GM11168 (cell line): ENCODE data around the gene CELF1.

Experiments used
- in situ Hi-C: fragments of 300-500 bp; cut with MboI; formaldehyde crosslinking; loops from one replicate; pipeline ENCODE4 v1.12.0; 2022; ENCODE audit warnings: low sequenced_read_pairs; ENCODE audit not compliant: unreplicated experiment

CELF1 gene

DNA sequence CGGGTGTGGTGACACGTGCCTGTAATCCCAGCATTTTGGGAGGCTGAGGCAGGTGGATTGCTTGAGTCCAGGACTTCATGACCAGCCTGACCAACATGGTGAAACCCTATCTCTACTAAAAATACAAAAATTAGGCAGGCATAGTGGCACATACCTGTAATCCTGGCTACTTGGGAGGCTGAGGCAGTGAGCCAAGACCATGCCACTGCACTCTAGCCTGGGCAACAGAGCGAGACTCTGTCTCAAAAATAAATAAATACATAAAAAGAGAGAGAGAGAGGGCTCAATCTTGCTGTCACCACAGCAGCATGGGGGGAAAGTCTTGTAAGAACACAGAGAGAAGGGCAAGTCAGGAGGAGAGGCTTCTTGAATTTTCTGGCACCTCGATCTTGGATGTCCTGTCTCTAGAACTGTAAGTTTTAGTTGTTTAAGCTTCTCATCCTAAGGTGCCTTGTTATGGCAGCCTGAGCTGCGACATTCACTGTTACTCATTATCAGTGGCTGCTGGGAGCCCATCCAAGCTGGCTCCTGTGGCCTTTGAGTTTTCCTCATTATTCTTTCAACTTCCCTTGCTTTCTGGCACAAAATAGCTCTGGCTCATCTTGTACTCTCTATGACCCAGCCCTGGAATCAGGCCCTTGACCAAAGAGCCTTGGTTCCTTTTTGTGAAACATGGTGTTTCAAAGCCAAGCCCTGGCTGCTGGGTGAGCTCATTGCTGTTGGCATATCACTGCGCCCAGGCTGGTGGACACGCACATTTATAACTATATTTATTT, 118.7 kb downstream of the CELF1 start:
- in situ Hi-C loops: no loop called here

DNA sequence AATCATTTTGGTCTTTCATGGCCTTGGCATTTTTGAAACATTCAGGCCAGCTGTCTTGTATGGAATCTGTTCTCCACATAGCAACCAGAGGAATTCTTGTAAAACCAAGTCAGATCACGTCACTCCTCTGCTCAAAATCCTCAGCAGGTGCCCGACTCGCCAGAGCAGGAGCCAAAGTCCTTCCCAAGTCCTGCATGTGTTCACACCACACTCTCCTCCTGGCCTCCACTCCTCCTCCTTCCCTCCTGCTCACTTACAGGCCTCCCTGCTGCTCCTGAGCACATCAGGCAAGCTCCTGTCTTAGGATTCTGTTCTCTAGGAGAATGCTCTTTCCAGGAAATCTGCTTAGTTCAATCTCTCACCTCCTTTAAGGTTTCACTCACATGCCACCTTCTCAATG, 119.8 kb downstream of the CELF1 start:
- in situ Hi-C loops: no loop called here

DNA sequence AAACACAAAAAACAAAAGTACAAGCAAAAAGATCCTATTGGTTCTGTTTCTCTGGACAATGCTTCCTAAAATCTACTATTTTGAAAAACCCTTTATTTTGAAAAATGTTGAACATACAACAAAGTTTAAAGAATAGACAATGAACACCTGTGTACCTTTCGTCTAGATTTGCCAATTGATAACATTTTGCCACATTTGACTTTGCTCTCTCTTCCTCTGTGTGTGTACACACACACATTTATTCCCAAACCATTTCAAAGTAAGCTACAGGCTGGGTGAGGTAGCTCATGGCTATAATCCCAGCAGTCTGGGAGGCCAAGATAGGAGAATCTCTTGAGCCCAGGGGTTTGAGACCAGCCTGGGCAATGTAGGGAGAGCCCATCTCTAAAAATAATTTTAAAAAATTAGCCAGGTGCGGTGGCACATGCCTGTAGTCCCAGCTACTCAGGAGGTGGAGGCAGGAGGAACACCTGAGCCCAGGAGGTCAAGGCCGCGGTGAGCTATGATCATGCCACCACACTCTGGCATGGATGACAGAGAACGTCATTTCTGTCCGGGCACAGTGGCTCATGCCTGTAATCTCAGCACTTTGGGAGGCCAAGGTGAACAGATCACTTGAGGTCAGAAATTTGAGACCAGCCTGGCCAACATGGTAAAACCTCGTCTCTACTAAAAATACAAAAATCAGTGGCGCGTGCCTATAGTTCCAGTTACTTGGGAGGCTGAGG, 121.4 kb downstream of the CELF1 start:
- in situ Hi-C loops: no loop called here

DNA sequence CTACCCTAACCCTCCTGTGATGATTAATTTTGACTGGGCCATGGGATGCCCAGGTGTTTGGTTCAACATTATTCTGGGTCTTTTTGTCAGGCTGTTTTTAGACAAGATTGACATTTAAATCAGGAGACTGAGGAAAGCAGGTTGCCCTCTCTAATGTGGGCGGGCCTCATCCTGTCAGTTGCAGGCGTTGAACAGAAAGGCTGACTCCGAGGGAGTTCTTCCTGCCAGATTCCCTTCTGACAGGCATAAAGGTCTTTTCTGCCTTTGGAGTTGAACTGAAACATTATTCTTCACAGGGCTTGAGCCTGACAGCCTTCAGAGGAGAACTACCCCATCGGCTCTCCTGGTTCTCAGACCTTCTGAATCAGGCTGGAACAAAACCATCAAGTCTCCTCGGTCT, 122.4 kb downstream of the CELF1 start:
- in situ Hi-C loops: no loop called here

DNA sequence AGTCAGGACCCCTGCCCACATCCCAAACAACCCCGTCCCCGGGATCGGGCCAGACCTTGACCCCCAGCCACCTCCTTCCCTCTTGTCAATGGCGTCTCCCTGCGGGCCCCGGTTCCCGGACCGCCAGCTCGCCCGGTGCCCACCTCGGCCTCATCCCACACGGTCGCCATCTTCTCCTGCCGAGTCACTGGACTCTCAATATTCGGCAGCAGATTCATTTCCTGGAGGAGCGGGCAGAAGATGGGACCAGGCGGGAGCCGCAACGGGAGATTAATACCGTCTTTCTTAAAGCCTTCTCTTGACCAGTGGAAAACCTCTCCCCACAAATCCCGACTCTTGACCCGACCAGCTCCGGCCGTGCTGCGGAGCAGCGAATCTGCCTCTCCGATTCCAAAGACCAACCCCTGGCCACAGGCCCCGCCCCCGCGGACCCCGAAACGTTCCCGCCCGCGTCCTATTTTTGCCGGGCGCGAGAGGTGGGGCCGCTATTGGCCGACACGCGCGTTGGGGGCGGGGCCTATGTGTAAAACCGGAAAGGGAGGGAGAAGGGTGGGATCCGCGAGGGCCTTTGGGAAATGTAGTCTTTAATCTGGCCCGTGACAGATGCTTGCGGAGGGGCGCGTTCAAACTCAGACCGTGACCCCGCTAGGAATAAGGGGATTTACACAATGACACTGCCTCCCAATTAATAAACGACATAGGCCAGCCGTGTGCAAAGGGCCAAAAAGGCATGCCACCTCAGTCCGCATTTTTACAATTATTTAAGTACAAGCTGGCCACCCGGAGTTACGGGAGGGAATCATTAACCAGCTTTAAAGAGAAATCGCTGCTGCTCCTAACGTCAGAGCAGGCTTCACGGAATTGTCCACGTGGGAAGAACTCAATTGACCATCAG, 126.6 kb downstream of the CELF1 start, which contains the start of gene PSMC3:
PSMC3 (minus strand) TSS at position 378 of the 895 bp plus-strand sequence; CDS start at position 218, 160 bp downstream.
- in situ Hi-C loops: no loop called here

DNA sequence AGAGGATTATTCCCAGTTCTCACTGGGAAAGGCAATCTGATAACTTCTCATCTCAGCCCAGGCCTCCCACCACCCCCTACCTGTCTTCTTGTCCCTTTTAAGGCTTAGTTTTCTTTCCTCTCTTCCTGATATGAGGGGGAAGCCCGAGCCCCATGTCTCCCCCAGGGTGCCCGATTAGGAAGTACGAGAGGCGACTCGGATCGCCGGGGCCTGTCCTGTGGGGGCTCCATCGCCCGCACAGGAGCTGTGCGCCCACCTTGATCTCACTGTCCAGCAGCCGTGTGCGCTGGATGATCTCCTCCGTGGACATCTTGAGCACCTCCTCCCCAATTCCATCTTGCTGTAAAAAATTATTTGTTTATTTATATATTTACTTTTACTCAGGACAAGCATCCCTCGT, 127.3 kb downstream of the CELF1 start:
- in situ Hi-C loops: no loop called here

DNA sequence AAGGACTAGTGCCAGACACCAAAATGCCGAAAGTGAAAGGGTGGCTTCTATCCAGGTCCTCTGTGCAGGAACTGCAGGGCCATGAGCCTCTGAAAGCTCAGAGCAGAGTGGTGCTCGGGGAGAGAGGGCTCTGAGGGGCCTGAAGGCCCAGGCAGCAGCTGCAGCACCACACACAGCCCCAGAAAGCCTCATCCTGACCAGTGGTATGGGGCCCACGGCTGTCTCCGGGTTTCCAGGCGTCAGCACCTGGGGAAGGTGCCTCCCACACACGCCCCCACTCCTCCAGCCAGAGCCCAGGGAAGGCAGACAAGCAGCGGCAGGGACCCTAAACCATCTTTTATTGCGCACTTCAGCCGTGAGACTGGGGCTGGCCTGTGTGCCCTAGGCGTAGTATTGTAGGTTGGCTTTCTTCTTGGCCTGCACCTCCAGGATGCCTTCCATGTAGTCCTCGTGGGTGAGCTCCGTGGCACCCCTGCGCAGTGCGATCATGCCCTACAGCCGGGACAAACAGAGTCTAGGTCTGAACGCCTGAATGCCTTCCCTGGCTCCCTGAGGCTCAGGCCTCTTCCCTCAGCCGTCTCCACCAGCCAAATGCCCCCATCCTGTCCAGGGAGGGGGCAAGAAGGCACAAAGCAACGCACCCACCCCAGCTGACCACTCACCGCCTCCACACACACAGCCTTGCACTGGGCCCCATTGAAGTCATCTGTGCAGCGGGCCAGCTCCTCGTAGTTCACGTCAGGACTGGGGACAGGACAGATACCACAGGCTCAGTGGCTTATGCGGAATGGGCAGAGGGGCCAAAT, 134.3 kb downstream of the CELF1 start:
- in situ Hi-C loops: no loop called here

DNA sequence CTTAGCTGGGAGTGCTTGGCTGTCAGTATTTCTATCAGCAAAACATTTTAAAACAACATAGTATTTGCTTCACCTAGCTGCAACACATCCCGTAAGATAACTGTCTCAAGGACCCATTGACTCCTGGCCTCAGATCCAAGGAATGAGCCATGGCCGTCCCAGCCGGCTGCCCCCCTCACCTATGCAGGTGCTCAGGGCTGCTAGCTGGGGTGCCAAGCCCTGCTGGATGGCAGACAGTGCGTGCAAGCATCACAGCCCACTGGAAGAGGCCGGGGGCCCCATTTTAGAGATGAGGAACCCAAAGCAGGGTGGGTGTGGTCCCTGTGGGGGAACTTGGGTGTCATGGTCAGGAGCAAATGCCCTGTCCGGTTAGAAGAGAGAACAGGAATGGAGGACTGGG, 135.2 kb downstream of the CELF1 start:
- in situ Hi-C loops: no loop called here

DNA sequence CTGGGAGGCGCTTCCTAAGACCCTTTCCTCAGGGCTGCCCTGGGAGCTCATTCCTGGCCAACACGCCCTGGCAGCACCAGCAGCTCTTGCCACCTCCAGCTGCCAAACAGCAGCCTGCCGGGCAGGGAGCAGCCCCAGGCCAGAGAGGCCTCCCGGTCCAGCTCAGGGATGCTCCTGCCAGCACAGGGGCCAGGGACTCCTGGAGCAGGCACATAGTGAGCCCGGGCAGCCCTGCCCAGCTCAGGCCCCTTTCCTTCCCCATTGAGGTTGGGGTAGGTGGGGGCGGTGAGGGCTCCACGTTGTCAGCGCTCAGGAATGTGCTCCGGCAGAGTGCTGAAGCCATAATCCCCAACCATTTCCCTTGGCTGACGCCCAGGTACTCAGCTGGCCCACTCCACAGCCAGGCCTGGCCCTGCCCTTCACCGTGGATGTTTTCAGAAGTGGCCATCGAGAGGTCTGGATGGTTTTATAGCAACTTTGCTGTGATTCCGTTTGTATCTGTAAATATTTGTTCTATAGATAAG, 136.9 kb downstream of the CELF1 start:
- in situ Hi-C loops: no loop called here
